Jurkat, Clone E6-1 (cell line): Measurements from ENCODE around the gene AUTS2.

ENCODE experiments used
- DNase-seq: peaks from one replicate; pipeline ENCODE4 v3.0.0-alpha.2; 2011; ENCODE audit warnings: low read depth, low spot score
- H3K4me3 ChIP-seq: 2 replicates; pipeline ENCODE4 v1.5.1; 2011; ENCODE audit warnings: mild to moderate bottlenecking, low read length, control low read depth, moderate library complexity

Gene AUTS2

GRCh38 chr7:70182521-70182920, 584.2 kb downstream of the AUTS2 start:
- no peak overlapping the region for H3K4me3 ChIP-seq
- peak; percentile 74 for DNase-seq

DNA sequence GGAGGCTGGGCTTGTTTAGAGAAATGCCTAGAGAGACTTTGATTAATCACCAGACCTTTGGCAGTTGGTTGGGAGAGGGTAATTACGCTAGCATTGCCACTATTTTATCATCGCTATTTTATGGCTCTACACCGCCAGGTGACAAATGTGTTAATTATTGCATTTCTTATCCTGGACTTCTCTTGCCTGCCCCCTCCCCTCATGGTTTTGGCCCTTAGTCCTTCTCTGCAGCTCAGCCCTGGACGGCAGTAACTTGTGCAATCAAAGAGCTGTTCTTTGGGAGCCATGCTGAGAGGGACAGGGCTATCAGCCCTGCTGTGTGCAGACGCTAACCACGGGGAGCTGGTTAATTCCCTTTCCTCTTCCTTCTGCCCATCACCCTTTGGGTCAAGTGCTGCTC, 585.0 kb downstream of the AUTS2 start:
- no peak for DNase-seq

GRCh38 chr7:70188901-70189650, 590.8 kb downstream of the AUTS2 start:
- no peak for DNase-seq
- no peak overlapping the region for H3K4me3 ChIP-seq

More for the DNA sequence above, 585.0 kb downstream of the AUTS2 start:
- no peak overlapping the region for H3K4me3 ChIP-seq

DNA sequence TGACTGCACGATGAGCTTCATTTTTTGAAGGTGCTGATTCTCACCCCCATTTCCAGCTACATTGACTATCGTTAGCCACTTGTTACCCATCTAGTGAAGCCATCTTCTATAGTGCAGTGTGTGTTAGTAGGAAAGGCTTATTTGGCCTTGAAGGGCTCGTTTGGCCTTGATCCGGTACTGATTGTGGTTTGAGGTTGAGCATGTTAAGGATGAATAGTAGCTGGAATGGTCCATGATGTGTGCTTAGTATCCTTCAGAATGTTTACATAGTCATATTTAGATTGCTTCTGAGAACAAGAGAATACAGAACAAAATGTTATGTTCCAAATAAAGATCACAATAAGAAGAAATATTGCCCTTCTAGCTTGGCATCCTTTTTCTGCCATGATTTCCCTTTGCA, 591.5 kb downstream of the AUTS2 start:
- DNase-seq = no peak
- H3K4me3 ChIP-seq = no peak overlapping the region

GRCh38 chr7:70190281-70190680, 592.0 kb downstream of the AUTS2 start:
- no peak overlapping the region for H3K4me3 ChIP-seq
- no peak for DNase-seq

DNA sequence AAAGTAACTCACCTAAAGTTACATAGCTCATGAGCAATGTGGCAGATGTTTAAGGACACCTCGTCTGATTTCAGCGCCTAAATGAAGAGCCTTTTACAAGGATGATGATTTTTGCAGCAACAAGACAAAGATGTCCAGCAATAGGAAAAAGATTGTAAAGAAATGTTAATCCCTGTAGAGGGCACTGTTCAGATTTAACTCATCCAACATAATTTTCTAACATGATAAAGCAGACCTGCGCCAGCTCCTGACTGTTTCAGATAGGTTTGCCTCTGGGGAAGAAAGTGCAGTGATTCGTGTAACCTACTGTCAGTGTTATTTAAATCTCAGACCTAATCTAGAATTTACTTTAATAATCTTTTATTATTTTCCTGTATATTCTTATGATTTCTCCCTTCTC, 595.2 kb downstream of the AUTS2 start:
- no peak overlapping the region for H3K4me3 ChIP-seq
- DNase-seq = no peak

GRCh38 chr7:70208236-70209063, 610.2 kb downstream of the AUTS2 start:
- DNase-seq = no peak
- H3K4me3 ChIP-seq = no peak overlapping the region

GRCh38 chr7:70210200-70210935, 612.1 kb downstream of the AUTS2 start:
- DNase-seq = no peak
- no peak overlapping the region for H3K4me3 ChIP-seq

DNA sequence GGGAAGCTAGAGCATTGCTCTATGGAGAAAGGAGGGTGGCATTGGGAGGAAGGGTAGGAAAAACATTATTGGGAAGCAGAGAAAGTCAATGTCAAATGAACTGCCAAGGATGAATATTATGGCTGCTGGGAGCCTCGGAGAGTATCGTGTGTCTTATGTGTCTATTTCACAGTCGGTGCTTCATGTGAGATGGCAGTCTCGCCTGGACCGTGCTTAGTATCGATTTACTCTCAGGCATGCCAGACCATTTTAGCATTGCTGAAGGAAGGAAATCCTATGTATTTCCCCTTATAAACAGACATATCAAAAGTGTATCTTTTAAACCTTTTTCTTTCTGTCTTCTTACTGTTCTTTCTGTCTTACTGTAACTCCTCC, 612.6 kb downstream of the AUTS2 start:
- no peak overlapping the region for H3K4me3 ChIP-seq
- DNase-seq = no peak

GRCh38 chr7:70212281-70212680, 614.0 kb downstream of the AUTS2 start:
- no peak overlapping the region for H3K4me3 ChIP-seq

GRCh38 chr7:70214071-70214470, 615.8 kb downstream of the AUTS2 start:
- no peak for DNase-seq
- no peak overlapping the region for H3K4me3 ChIP-seq

More at GRCh38 chr7:70212281-70212680, 614.0 kb downstream of the AUTS2 start:
- no peak for DNase-seq

DNA sequence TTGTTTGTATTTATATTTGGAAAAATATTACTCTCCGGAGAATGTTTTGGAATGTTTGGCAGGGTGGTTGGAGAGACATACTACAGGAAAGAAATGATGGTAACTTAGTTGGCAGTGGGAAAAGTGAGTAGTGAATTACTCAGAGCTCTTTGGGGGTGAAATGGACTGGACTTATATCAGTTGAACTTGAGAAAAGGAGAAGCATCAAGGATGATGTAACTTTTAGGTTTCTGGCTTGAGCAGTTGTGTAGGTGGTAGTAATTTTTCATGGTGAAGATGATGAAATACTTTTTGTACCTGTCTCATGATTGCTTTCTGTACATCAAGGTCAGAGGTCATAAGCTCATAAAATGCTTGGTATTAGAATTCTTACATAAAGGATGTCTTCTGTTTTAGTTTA, 617.2 kb downstream of the AUTS2 start:
- no peak overlapping the region for H3K4me3 ChIP-seq
- DNase-seq = no peak

- no peak overlapping the region for H3K4me3 ChIP-seq
- DNase-seq = no peak
Observed at GRCh38 chr7:70217571-70217970, 619.3 kb downstream of the AUTS2 start.

GRCh38 chr7:70218006-70218405, 619.7 kb downstream of the AUTS2 start:
- DNase-seq = no peak

DNA sequence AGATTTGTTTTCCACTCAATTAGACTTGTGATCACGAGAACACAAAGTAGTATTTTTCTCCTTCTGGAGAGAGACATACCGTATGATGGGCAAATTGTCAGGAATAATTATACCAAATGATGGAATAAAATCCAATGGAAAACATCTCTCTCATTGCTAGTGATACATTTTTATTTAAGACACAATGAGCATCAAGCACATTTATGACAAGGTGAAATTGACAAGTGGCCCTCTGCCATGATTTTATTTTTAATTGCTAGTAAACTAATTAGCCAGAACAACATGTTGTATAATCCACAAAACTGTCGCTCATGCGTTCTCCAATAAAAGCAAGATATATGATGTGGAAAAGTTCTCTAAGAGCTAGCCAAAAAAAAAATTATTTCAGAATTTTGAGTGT, 620.8 kb downstream of the AUTS2 start:
- no peak overlapping the region for H3K4me3 ChIP-seq
- DNase-seq = no peak

More at GRCh38 chr7:70218006-70218405, 619.7 kb downstream of the AUTS2 start:
- no peak overlapping the region for H3K4me3 ChIP-seq

GRCh38 chr7:70229242-70229641, 631.0 kb downstream of the AUTS2 start:
- DNase-seq = no peak

DNA sequence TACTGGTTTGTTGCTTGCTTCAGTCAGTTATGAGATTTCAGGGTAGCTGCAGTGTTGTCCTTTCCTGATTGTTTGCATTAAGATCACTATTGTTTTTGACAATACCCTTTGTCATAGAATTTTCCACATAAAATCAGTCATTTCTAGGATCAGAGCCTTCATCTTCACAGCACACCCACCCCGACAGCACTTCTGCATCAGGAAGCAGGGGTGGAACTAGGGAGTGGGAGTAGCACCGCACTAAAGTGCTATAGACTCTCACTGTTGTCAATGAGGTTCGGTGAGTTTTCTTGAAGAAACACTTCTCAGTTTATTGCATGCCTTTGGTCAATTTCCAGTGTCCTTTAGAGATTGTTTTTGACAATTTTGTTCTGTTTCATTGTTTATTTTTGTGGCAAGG, 632.5 kb downstream of the AUTS2 start:
- no peak for DNase-seq

More at GRCh38 chr7:70229242-70229641, 631.0 kb downstream of the AUTS2 start:
- H3K4me3 ChIP-seq = no peak overlapping the region

GRCh38 chr7:70233776-70234175, 635.5 kb downstream of the AUTS2 start:
- no peak overlapping the region for H3K4me3 ChIP-seq
- DNase-seq = no peak

More for the DNA sequence above, 632.5 kb downstream of the AUTS2 start:
- H3K4me3 ChIP-seq = no peak overlapping the region

DNA sequence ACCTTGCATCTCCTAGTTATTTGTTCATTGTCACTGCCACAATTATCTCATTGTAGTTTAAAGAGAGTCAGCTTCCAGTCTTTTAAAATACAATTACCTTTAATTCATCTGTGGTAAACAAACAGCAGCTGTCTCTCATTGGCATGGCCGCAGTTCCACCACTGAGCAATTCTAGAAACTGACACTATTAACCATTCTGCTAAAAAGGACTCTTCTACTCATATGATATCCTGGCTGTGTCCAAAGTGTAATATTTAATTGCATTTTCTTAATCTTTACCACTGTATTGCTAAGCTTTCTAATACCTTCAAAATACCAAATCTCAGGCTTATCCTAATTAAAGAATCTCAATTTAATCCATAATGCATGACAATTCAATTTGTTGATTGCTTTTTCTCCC, 639.0 kb downstream of the AUTS2 start:
- DNase-seq = no peak
- no peak overlapping the region for H3K4me3 ChIP-seq
